Body of pancreas (tissue), 4 donors: Measurements from ENCODE around the gene CCN2.
A peak's percentile ranks its signal among the peaks of the same experiment; 100 is the strongest.

Experiments used
- CTCF ChIP-seq, 7 experiments: fragments of 450-650 bp in 4 of 7; fragments of 200-600 bp in 3 of 7; sonication (generic) in 3 of 7; IDR thresholded peaks; one replicate each; pipeline ENCODE4 v1.5.1; 2016 to 2019; ENCODE audit warnings: antibody characterized with exemption in 7 of 7
- POLR2A ChIP-seq, 3 donors: fragments of 450-650 bp; IDR thresholded peaks; one replicate each; pipeline ENCODE4 v1.6.1; 2016; ENCODE audit warnings: antibody characterized with exemption in 3 of 3, mild to moderate bottlenecking in 2 of 3

GRCh38 chr6:131948692-131949619 lies 2.2 kb downstream of the CCN2 start:
- TF ChIP-seq CTCF (IDR thresholded peaks at IDR 0.05) (no peak), POLR2A (IDR thresholded peaks at IDR 0.05) (peak in 1 of 3 donors; percentile 23)
